ENCODE results near the gene R3HDM4.

- TF ChIP-seq POLR2A (IDR thresholded peaks at IDR 0.05) (no peak), CTCF (IDR thresholded peaks at IDR 0.05) (no peak), EP300 (IDR thresholded peaks at IDR 0.05) (no peak)
These were observed 42.0 kb downstream of the R3HDM4 start for GRCh38 chr19:870963-871401.
